HepG2 (cell line): ENCODE results near the gene MYO5B. TPM values are rescaled to one million over a fixed set of nuclear protein-coding genes. Genes with fewer than 3 reads are reported as not detected.

ENCODE experiments used
- ATAC-seq: fragments of 200-7000 bp; cut with Tn5 transposase; 3 replicates; pipeline ENCODE4 v1.9.1; 2020; ENCODE audit warnings: mild to moderate bottlenecking, moderate library complexity
- BruUV-seq: library from RNA; stranded (reverse); fragments of 400-500 nt; replicated peaks from 2 replicates; lab custom pipeline; 2021; lab: Mats Ljungman, UMichigan
- CTCF ChIA-PET: fragments of 300-600 bp; formaldehyde crosslinking; extraction: SDS; loops from one replicate; lab custom pipeline; 2021; ENCODE audit warnings: low total read pairs, inconsistent platforms, low intra/inter-chr PET ratio; lab: Yijun Ruan, JAX
- POLR2A ChIA-PET: fragments of 350-600 bp; sonication (Branson Sonifier 250); formaldehyde crosslinking; loops from one replicate; lab custom pipeline; 2020; ENCODE audit warnings: antibody characterized with exemption, inconsistent platforms; lab: Yijun Ruan, JAX
- DNase-seq: peaks from one replicate; pipeline ENCODE4 v3.0.0-alpha.2; 2015; ENCODE audit warnings: low spot score
- FAIRE-seq: peaks from 3 replicates; lab custom pipeline; 2011; peaks lifted over from hg19 to GRCh38; lab: Jason Lieb, UNC
- H2AFZ ChIP-seq: one replicate; pipeline ENCODE4 v1.6.1; 2011; ENCODE audit warnings: low read length, inconsistent platforms
- H3K27ac ChIP-seq: fragments of 300-600 bp; 3 replicates; pipeline ENCODE4 v1.8.0; 2011; ENCODE audit warnings: mixed run types, mild to moderate bottlenecking, mixed read lengths, low read length, inconsistent platforms; ENCODE audit not compliant: insufficient read depth; ENCODE audit errors: extremely low read length
- H3K27me3 ChIP-seq, 2 experiments: fragments of 200-600 bp in 1 of 2; 2 replicates in 1 of 2; 3 replicates in 1 of 2; pipeline versions ENCODE4 v1.6.0 to v1.8.0; 2011; ENCODE audit warnings: low read length in 2 of 2, mild to moderate bottlenecking in 2 of 2, moderate library complexity in 2 of 2, inconsistent platforms in 1 of 2; ENCODE audit not compliant: insufficient read depth in 2 of 2, control insufficient read depth in 1 of 2
- H3K36me3 ChIP-seq, 2 experiments: fragments of 200-600 bp in 1 of 2; replicated peaks in 1 of 2; 2 replicates in 1 of 2; 3 replicates in 1 of 2; pipeline versions ENCODE4 v1.5.1 to v1.8.0; 2011; ENCODE audit warnings: low read length in 2 of 2, inconsistent platforms in 1 of 2; ENCODE audit not compliant: insufficient read depth in 2 of 2, control insufficient read depth in 1 of 2
- H3K4me1 ChIP-seq: 2 replicates; pipeline ENCODE4 v1.5.1; 2012; ENCODE audit warnings: low read length, inconsistent platforms; ENCODE audit not compliant: insufficient read depth
- H3K4me2 ChIP-seq: 2 replicates; pipeline ENCODE4 v1.6.0; 2011; ENCODE audit warnings: low read depth, low read length, inconsistent platforms
- H3K4me3 ChIP-seq, 3 experiments: fragments of 200-600 bp in 1 of 3; sonication (generic), shearing (Covaris generic) in 1 of 3; replicated peaks in 1 of 3; 2 replicates each; pipeline ENCODE4 v1.5.1; 2011 to 2016; ENCODE audit warnings: low read length in 3 of 3, inconsistent platforms in 2 of 3, low read depth in 2 of 3, mild to moderate bottlenecking in 2 of 3, control low read depth in 1 of 3, mixed read lengths in 1 of 3; ENCODE audit not compliant: insufficient read depth in 1 of 3
- H3K79me2 ChIP-seq: one replicate; pipeline ENCODE4 v1.6.1; 2011; ENCODE audit warnings: low read length, inconsistent platforms; ENCODE audit not compliant: insufficient read depth
- H3K9ac ChIP-seq: 2 replicates; pipeline ENCODE4 v1.6.0; 2011; ENCODE audit warnings: mild to moderate bottlenecking, low read depth, low read length, inconsistent platforms; ENCODE audit not compliant: insufficient read depth
- H3K9me3 ChIP-seq: 2 replicates; pipeline ENCODE4 v1.5.1; 2012; ENCODE audit warnings: mild to moderate bottlenecking, low read length
- H4K20me1 ChIP-seq: 2 replicates; pipeline ENCODE4 v1.6.0; 2011; ENCODE audit warnings: inconsistent platforms, mild to moderate bottlenecking, low read length, moderate library complexity; ENCODE audit not compliant: insufficient read depth
- CC2D1A ChIP-seq: sonication (generic); formaldehyde crosslinking; IDR thresholded peaks from 2 replicates; pipeline ENCODE4 v1.8.1; 2023; ENCODE audit warnings: mild to moderate bottlenecking, missing genetic modification reagents
- IRF2 ChIP-seq: IDR thresholded peaks from 2 replicates; pipeline ENCODE4 v1.6.1; 2018; ENCODE audit warnings: missing genetic modification reagents, missing compliant biosample characterization
- KMT2A ChIP-seq: sonication (generic); formaldehyde crosslinking; IDR thresholded peaks from 2 replicates; pipeline ENCODE4 v1.4.0; 2020; ENCODE audit warnings: missing genetic modification reagents
- POGK ChIP-seq: sonication (generic); formaldehyde crosslinking; conservative IDR thresholded peaks from 2 replicates; pipeline ENCODE4 v1.8.0; 2022; ENCODE audit warnings: mild to moderate bottlenecking, moderate library complexity, missing genetic modification reagents
- RBM39 ChIP-seq: fragments of 200-400 bp; formaldehyde crosslinking; IDR thresholded peaks from one replicate; pipeline ENCODE4 v1.6.1; 2018; ENCODE audit warnings: antibody characterized with exemption, mild to moderate bottlenecking, low read depth, low read length; ENCODE audit not compliant: poor library complexity, severe bottlenecking
- RNF2 ChIP-seq: fragments of 450-650 bp; conservative IDR thresholded peaks from 2 replicates; pipeline ENCODE4 v1.6.1; 2016; ENCODE audit warnings: low read depth
- SNAPC5 ChIP-seq: sonication (generic); formaldehyde crosslinking; IDR thresholded peaks from 2 replicates; pipeline ENCODE4 v1.8.1; 2023; ENCODE audit warnings: mild to moderate bottlenecking, missing genetic modification reagents, borderline replicate concordance
- THAP9 ChIP-seq: sonication (generic); formaldehyde crosslinking; IDR thresholded peaks from 2 replicates; pipeline ENCODE4; 2020; ENCODE audit warnings: missing genetic modification reagents, mild to moderate bottlenecking, borderline replicate concordance
- ZBTB49 ChIP-seq: sonication (generic); formaldehyde crosslinking; IDR thresholded peaks from 2 replicates; pipeline ENCODE4 v1.4.0; 2020; ENCODE audit warnings: missing genetic modification reagents, borderline replicate concordance
- ZNF251 ChIP-seq: sonication (generic); formaldehyde crosslinking; IDR thresholded peaks from 2 replicates; pipeline ENCODE4 v1.9.0; 2021; ENCODE audit warnings: mild to moderate bottlenecking, missing genetic modification reagents
- ZNF253 ChIP-seq: sonication (generic); formaldehyde crosslinking; IDR thresholded peaks from 2 replicates; pipeline ENCODE4 v1.8.0; 2022; ENCODE audit warnings: mild to moderate bottlenecking, missing genetic modification reagents, borderline replicate concordance
- ZNF574 ChIP-seq: sonication (generic); formaldehyde crosslinking; IDR thresholded peaks from 2 replicates; pipeline ENCODE4 v1.4.0; 2020; ENCODE audit warnings: missing genetic modification reagents
- ZNF737 ChIP-seq: sonication (generic); formaldehyde crosslinking; IDR thresholded peaks from 2 replicates; pipeline ENCODE4 v1.5.0; 2020; ENCODE audit warnings: missing genetic modification reagents, mild to moderate bottlenecking, borderline replicate concordance
- WGBS: methylation state at CpG from one replicate; pipeline ENCODE4 v1.1.6; 2017; ENCODE audit warnings: low lambda C conversion rate; 5-methylcytosine and 5-hydroxymethylcytosine counted together
- in situ Hi-C: cut with HindIII; loops from 2 replicates; pipeline ENCODE4 v1.10.0; 2017; ENCODE audit warnings: low pct_unique_long_range_greater_than_20kb; ENCODE audit not compliant: extremely low pct_ligation_motif_present
- intact Hi-C: fragments of 100-400 bp; cut with micrococcal nuclease; formaldehyde crosslinking; loops from one replicate; pipeline ENCODE4 v1.10.0; 2022; ENCODE audit not compliant: unreplicated experiment
- polyA plus RNA-seq, 8 experiments: library from polyadenylated mRNA; depleted of rRNA in 3 of 8; stranded (reverse) in 7 of 8; unstranded in 1 of 8; fragments of >200 nt; fragmentation: Illumina TruSeq in 4 of 8; extraction: Trizol in 4 of 8; gene quantifications; 2 replicates each; pipeline versions ENCODE4 v1.2.1 to v1.2.3, GENCODE V29; 2011 to 2016; ENCODE audit warnings: low read depth in 4 of 8, missing spikeins in 1 of 8, mixed read lengths in 1 of 8; ENCODE audit not compliant: insufficient read depth in 1 of 8
- total RNA-seq, 5 experiments: library from RNA; depleted of rRNA; stranded (reverse); fragments of >200 nt; fragmentation: Illumina TruSeq; extraction: Trizol; gene quantifications; 2 replicates each; pipeline ENCODE4 v1.2.3, GENCODE V29; 2016; ENCODE audit warnings: low read depth in 1 of 5

MYO5B gene
- total and polyA plus RNA-seq, 2 of the 13 experiments (the other 11 are each of a cell fraction or from before 2014, with no cell fraction given), result 13.1 to 24.0 TPM

GRCh38 chr18:50044402-50044801, 150.5 kb downstream of the MYO5B start (continued):
- TF ChIP-seq ZNF574 (CRISPR knock-in tag) (no peak), RBM39 (no peak), POGK (CRISPR knock-in tag) (no peak), ZNF253 (CRISPR knock-in tag) (no peak)
- TF ChIP-seq, all 625 proteins: peak for 0

GRCh38 chr18:50042611-50043010, 152.3 kb downstream of the MYO5B start:
- Histone ChIP-seq H3K4me2 (no peak overlapping the region), H3K4me3 (no peak overlapping the region), H2AFZ (no peak overlapping the region), H3K79me2 (no peaks in the 10 kb centered on the region), H3K36me3 (no peaks in the 10 kb centered on the region), H3K4me1 (no peaks in the 10 kb centered on the region), H4K20me1 (no peaks in the 10 kb centered on the region), H3K27ac (no peak overlapping the region), H3K9me3 (no peaks in the 10 kb centered on the region), H3K27me3 (no peaks in the 10 kb centered on the region), H3K9ac (no peak overlapping the region)
- no TSS peak for BruUV-seq
- ATAC-seq (no peak), DNase-seq (no peak), FAIRE-seq (no peak)
- CTCF ChIA-PET, result no interaction called here
- POLR2A ChIA-PET, result no interaction called here
- intact Hi-C loops (no loop called here), in situ Hi-C loops (no loop called here)
- WGBS, result 96% methylated on average over 5 of the region's 5 CpGs
- TF ChIP-seq ZBTB49, result no peak
- TF ChIP-seq SNAPC5, result no peak
- no peak for TF ChIP-seq KMT2A (CRISPR knock-in tag)
- TF ChIP-seq ZNF737, result no peak
- no peak for TF ChIP-seq ZNF251 (CRISPR knock-in tag)
- no peak for TF ChIP-seq RNF2
- TF ChIP-seq THAP9 (CRISPR knock-in tag), result no peak
- no peak for TF ChIP-seq CC2D1A (CRISPR knock-in tag)
- TF ChIP-seq IRF2 (CRISPR knock-in tag), result no peak
